Measurements from ENCODE around the gene ATP8A2. TPM values are rescaled to one million over a fixed set of nuclear protein-coding genes. Genes with fewer than 3 reads are reported as not detected.

The ATP8A2 gene
- total RNA-seq, 2 experiments from 2014 or later: not detected

GRCh38 chr13:26041444-26041843 is 669.7 kb downstream of the ATP8A2 start:
- BruUV-seq (replicated peaks): no TSS peak
- Histone ChIP-seq H4K20me1 (ENCODE audit: insufficient read depth, low read length) (no peaks in the 10 kb centered on the region), H3K27ac (ENCODE audit: low read depth, low read length, poor library complexity, severe bottlenecking) (no peak overlapping the region), H3K4me1 (ENCODE audit: insufficient read depth, low read length, poor library complexity, severe bottlenecking) (no peaks in the 10 kb centered on the region), H3K9me3 (ENCODE audit: low read length) (no peaks in the 10 kb centered on the region), H2AFZ (ENCODE audit: low read length) (no peak overlapping the region), H3K4me3 (ENCODE audit: low read depth, low read length, poor library complexity, severe bottlenecking) (no peak overlapping the region), H3K4me2 (ENCODE audit: low read length) (no peak overlapping the region), H3K36me3 (ENCODE audit: insufficient read depth, low read length) (no peaks in the 10 kb centered on the region), H3K79me2 (ENCODE audit: insufficient read depth, low read depth, low read length) (no peaks in the 10 kb centered on the region), H3K9me2 (ENCODE audit: insufficient read depth, low read length) (no peaks in the 10 kb centered on the region)
- ChIA-PET CTCF (ENCODE audit: unreplicated experiment) (no interaction called here), POLR2A (no interaction called here)
- intact Hi-C loops (cut with micrococcal nuclease; ENCODE audit: unreplicated experiment): no loop called here
- no peak for DNase-seq (ENCODE audit: low spot score)
- TF ChIP-seq EZH2phosphoT487 (IDR thresholded peaks at IDR 0.05; ENCODE audit: borderline replicate concordance, low read depth, low read length): no peak
- no peak for TF ChIP-seq CTCF (conservative IDR thresholded peaks at IDR 0.05; ENCODE audit: low read length)

GRCh38 chr13:26042785-26043184 is 671.0 kb downstream of the ATP8A2 start:
- intact Hi-C loops (cut with micrococcal nuclease; ENCODE audit: unreplicated experiment): no loop called here
- Histone ChIP-seq H3K36me3 (ENCODE audit: insufficient read depth, low read length) (no peaks in the 10 kb centered on the region), H3K79me2 (ENCODE audit: insufficient read depth, low read depth, low read length) (no peaks in the 10 kb centered on the region), H3K4me1 (ENCODE audit: insufficient read depth, low read length, poor library complexity, severe bottlenecking) (no peaks in the 10 kb centered on the region), H3K9me3 (ENCODE audit: low read length) (no peaks in the 10 kb centered on the region), H3K27ac (ENCODE audit: low read depth, low read length, poor library complexity, severe bottlenecking) (no peak overlapping the region), H3K4me3 (ENCODE audit: low read depth, low read length, poor library complexity, severe bottlenecking) (no peak overlapping the region), H3K4me2 (ENCODE audit: low read length) (no peak overlapping the region), H4K20me1 (ENCODE audit: insufficient read depth, low read length) (no peaks in the 10 kb centered on the region), H3K9me2 (ENCODE audit: insufficient read depth, low read length) (no peaks in the 10 kb centered on the region), H2AFZ (ENCODE audit: low read length) (no peak overlapping the region)
- ChIA-PET POLR2A (no interaction called here), CTCF (ENCODE audit: unreplicated experiment) (no interaction called here)
- TF ChIP-seq CTCF (conservative IDR thresholded peaks at IDR 0.05; ENCODE audit: low read length) (no peak), EZH2phosphoT487 (IDR thresholded peaks at IDR 0.05; ENCODE audit: borderline replicate concordance, low read depth, low read length) (no peak)
- no TSS peak for BruUV-seq (replicated peaks)
- DNase-seq (ENCODE audit: low spot score): no peak

- Histone ChIP-seq H2AFZ (ENCODE audit: low read length) (no peak overlapping the region), H3K4me2 (ENCODE audit: low read length) (no peak overlapping the region), H3K4me1 (ENCODE audit: insufficient read depth, low read length, poor library complexity, severe bottlenecking) (no peaks in the 10 kb centered on the region), H4K20me1 (ENCODE audit: insufficient read depth, low read length) (no peaks in the 10 kb centered on the region), H3K79me2 (ENCODE audit: insufficient read depth, low read depth, low read length) (no peaks in the 10 kb centered on the region), H3K27ac (ENCODE audit: low read depth, low read length, poor library complexity, severe bottlenecking) (no peak overlapping the region), H3K9me2 (ENCODE audit: insufficient read depth, low read length) (no peaks in the 10 kb centered on the region), H3K4me3 (ENCODE audit: low read depth, low read length, poor library complexity, severe bottlenecking) (no peak overlapping the region), H3K9me3 (ENCODE audit: low read length) (no peaks in the 10 kb centered on the region), H3K36me3 (ENCODE audit: insufficient read depth, low read length) (no peaks in the 10 kb centered on the region)
- POLR2A ChIA-PET: no interaction called here
- no peak for DNase-seq (ENCODE audit: low spot score)
- TF ChIP-seq EZH2phosphoT487 (IDR thresholded peaks at IDR 0.05; ENCODE audit: borderline replicate concordance, low read depth, low read length): no peak
- no peak for TF ChIP-seq CTCF (conservative IDR thresholded peaks at IDR 0.05; ENCODE audit: low read length)
- CTCF ChIA-PET (ENCODE audit: unreplicated experiment): no interaction called here
- intact Hi-C loops (cut with micrococcal nuclease; ENCODE audit: unreplicated experiment): no loop called here
- BruUV-seq (replicated peaks): no TSS peak
These were observed 673.4 kb downstream of the ATP8A2 start for GRCh38 chr13:26045142-26045541.

Measured in OCI-LY7 (cell line).